Chondrocyte (in vitro differentiated cells): Measurements from ENCODE around the gene VMP1. TPM values are rescaled to one million over a fixed set of nuclear protein-coding genes. Genes with fewer than 3 reads are reported as not detected.

Source experiments
- DNase-seq: peaks from one replicate; pipeline ENCODE4 v3.0.0; 2021; ENCODE audit warnings: mixed read lengths, low spot score
- H3K27ac Mint-ChIP-seq: one replicate; pipeline ENCODE4 v1.8.0; 2021; ENCODE audit warnings: mild to moderate bottlenecking, moderate library complexity, mixed read lengths; ENCODE audit not compliant: unreplicated experiment
- H3K27me3 Mint-ChIP-seq: 2 replicates; pipeline ENCODE4 v1.8.0; 2021; ENCODE audit warnings: low read depth, mixed read lengths
- H3K36me3 Mint-ChIP-seq: 2 replicates; pipeline ENCODE4 v1.8.0; 2021; ENCODE audit warnings: low read depth, mixed read lengths
- H3K4me1 Mint-ChIP-seq: 2 replicates; pipeline ENCODE4 v1.8.0; 2021; ENCODE audit warnings: low read depth, mild to moderate bottlenecking, mixed read lengths
- H3K4me3 Mint-ChIP-seq: one replicate; pipeline ENCODE4 v1.8.0; 2021; ENCODE audit warnings: mild to moderate bottlenecking, moderate library complexity, mixed read lengths; ENCODE audit not compliant: unreplicated experiment
- H3K9me3 Mint-ChIP-seq: 2 replicates; pipeline ENCODE4 v1.8.0; 2021; ENCODE audit warnings: low read depth, mixed read lengths
- CTCF ChIP-seq: fragments of 200-600 bp; sonication (generic); IDR thresholded peaks from 2 replicates; pipeline ENCODE4 v1.5.0; 2021; ENCODE audit warnings: antibody characterized with exemption, mild to moderate bottlenecking, moderate library complexity
- total RNA-seq: library from RNA; stranded (reverse); gene quantifications from 3 replicates; pipeline ENCODE4 v1.2.1, GENCODE V29; 2021

The VMP1 gene
- total RNA-seq, 1 donor from 2014 or later: 295 TPM

DNA sequence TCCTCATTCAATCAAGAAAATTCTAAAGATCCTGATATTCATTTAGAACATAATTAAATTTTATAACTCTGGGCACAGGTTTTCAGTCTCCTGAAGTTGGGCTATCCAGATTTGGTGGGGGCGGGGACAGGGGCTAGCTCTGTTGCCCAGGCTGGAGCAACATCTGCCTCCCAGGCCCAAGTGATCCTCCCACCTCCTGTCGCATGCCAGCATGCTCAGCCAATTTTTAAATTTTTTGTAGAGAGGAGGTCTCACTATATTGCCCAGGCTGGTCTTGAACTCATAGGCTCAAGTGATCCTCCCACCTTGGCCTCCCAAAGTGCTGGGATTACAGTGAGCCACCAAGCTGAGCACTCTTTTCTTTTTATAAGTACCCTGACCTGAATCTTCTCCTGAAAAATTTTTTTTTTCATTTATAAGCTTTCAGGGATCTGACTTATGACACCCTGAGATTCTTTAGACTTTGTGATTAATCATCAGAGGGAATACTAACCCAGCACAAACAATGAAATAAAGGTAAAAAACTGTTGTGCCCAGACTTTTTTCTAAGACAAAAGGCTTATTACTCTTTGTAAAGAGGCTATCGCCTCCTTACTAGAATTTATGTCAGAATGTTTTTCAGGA, 122.7 kb downstream of the VMP1 start:
- Mint-ChIP-seq H3K4me3 (peak overlapping the region; percentile 44), H3K27me3 (no peaks in the 10 kb centered on the region), H3K4me1 (peaks cover 79% of the 10 kb centered on the region), H3K36me3 (peaks cover 3% of the 10 kb centered on the region), H3K9me3 (no peaks in the 10 kb centered on the region), H3K27ac (peak overlapping the region; percentile 93)
- no peak for DNase-seq
- no peak for TF ChIP-seq CTCF

GRCh38 chr17:59830846-59831486, 123.5 kb downstream of the VMP1 start:
- peak overlapping the region; percentile 93 for H3K27ac Mint-ChIP-seq
- no peaks in the 10 kb centered on the region for H3K27me3 Mint-ChIP-seq
- no peak overlapping the region for H3K4me3 Mint-ChIP-seq
- no peak for DNase-seq
- no peak for TF ChIP-seq CTCF
- H3K36me3 Mint-ChIP-seq: peaks cover 3% of the 10 kb centered on the region
- H3K4me1 Mint-ChIP-seq: peaks cover 71% of the 10 kb centered on the region
- no peaks in the 10 kb centered on the region for H3K9me3 Mint-ChIP-seq

DNA sequence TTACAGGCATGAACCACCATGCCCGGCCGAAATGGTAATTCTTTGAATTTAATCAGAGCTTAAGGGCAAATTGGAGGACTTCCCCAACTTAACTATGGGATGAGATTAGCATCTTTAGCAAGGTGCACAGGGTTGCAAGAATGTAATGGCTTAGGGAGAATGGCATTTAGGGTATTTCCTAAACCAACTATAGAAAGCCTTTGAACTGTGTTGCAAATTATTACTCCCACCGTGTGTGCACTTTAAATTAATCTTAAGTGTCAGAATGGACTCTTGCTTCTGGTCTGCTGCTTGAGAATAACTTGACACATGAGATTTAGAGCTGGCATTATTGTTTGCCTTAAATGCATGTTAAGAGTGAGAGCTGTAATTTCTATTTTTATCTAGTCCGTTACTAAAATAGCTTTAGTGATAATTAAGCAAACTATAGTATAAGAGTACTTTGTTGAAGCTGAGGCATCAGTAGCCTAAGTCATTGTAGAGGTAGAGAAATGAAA, 125.5 kb downstream of the VMP1 start:
- Mint-ChIP-seq H3K9me3 (no peaks in the 10 kb centered on the region), H3K4me3 (no peak overlapping the region)
- DNase-seq: no peak

GRCh38 chr17:59837308-59838051, 130.0 kb downstream of the VMP1 start:
- H3K9me3 Mint-ChIP-seq: no peaks in the 10 kb centered on the region
- no peaks in the 10 kb centered on the region for H3K27me3 Mint-ChIP-seq
- peaks cover 32% of the 10 kb centered on the region for H3K4me1 Mint-ChIP-seq
- peak overlapping the region; percentile 99 for H3K27ac Mint-ChIP-seq
- H3K36me3 Mint-ChIP-seq: peaks cover 45% of the 10 kb centered on the region
- peak; percentile 37 for TF ChIP-seq CTCF
- DNase-seq: no peak
- peak overlapping the region; percentile 98 for H3K4me3 Mint-ChIP-seq

More for the DNA sequence above, 125.5 kb downstream of the VMP1 start:
- peaks cover 3% of the 10 kb centered on the region for H3K36me3 Mint-ChIP-seq
- H3K27ac Mint-ChIP-seq: peak overlapping the region; percentile 80
- peaks cover 68% of the 10 kb centered on the region for H3K4me1 Mint-ChIP-seq
- TF ChIP-seq CTCF: no peak
- H3K27me3 Mint-ChIP-seq: no peaks in the 10 kb centered on the region
